Activated T-cell treated with anti-CD3 and anti-CD28 coated beads for 4 hours (primary cell): Measurements from ENCODE around the gene SH3BGRL2.
"Not testable (repeated sequence)": the region's sequence is repeated elsewhere in the genome, so short reads cannot be mapped to it uniquely, and the experiment has no call there.

Source experiments
- DNase-seq: peaks from one replicate; pipeline ENCODE4 v3.0.0-alpha.2; 2020

Gene SH3BGRL2

GRCh38 chr6:79614326-79615305 is 16.5 kb upstream of the SH3BGRL2 start:
- DNase-seq, result no peak

DNA sequence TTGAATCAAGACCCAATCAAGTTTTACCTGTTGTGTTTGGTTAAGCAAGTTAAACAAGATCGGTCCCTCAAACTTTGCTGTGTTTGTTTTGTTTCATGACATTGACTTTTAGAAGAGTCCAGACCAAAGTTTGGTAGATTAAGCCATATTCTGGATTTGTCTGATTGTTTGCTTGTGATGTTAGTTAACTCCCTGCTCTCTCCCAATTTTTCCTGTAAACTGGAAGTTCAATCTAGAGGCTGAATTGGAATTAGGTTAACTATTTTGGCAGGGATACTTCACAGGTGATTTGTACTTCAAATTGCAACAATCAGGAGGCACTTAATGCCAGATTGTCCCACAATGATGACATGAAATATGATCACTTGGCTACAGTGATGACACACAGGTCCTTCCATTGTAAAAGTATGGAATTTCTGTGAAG is 13.6 kb upstream of the SH3BGRL2 start:
- DNase-seq, result no peak

GRCh38 chr6:79618425-79618824 is 12.7 kb upstream of the SH3BGRL2 start:
- not testable (repeated sequence) for DNase-seq

GRCh38 chr6:79621579-79621978 is 9.6 kb upstream of the SH3BGRL2 start:
- no peak for DNase-seq

- DNase-seq, result no peak
Observed at GRCh38 chr6:79622364-79622763, 8.8 kb upstream of the SH3BGRL2 start.

GRCh38 chr6:79623106-79623505 is 8.0 kb upstream of the SH3BGRL2 start:
- DNase-seq, result no peak

DNA sequence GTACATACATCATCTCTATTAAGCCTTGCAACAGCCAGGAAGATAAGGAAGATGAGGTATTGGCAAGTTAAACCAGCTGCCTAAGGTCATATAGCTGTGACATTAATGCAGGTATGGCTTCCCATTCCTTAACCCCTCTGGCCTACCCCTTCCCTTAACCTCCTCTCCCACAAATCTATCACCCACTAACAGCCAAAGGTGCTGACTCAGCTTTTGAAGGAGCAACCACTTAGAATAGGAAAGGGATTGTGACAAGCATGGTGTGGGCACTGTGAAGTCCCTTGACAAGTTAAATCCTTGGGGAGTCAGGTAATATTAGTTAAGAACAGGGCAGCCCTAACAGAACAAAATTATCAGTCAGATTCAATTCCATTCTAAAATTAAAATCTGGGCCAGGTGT is 5.4 kb upstream of the SH3BGRL2 start:
- no peak for DNase-seq

- no peak for DNase-seq
Observed at GRCh38 chr6:79626811-79627210, 4.3 kb upstream of the SH3BGRL2 start.

- no peak for DNase-seq
Observed at GRCh38 chr6:79627422-79627821, 3.7 kb upstream of the SH3BGRL2 start.

GRCh38 chr6:79628466-79629288 is 2.5 kb upstream of the SH3BGRL2 start:
- no peak for DNase-seq

GRCh38 chr6:79630380-79630882 is 698 bp upstream of the SH3BGRL2 start:
- no peak for DNase-seq

- DNase-seq, result no peak
Observed at GRCh38 chr6:79631693-79632172, 604 bp downstream of the SH3BGRL2 start.

DNA sequence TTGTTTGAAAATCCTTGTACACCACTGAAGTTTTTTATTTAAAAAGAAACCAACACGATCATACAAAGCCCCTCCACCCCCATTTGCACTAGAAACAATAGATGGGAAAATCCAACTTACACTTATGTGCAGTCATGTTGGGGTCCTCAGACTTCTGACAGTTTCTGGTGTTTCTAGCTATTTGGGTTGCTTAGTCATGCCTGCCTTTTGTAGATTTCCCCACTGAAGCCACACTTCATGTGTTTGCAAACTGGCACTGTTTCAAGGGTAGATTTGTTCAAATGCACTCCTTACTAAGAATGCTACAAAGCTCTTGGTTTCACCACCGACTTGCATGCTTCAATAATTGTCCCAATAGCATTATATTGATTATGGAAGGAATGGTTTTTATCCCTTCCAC is 1.5 kb downstream of the SH3BGRL2 start:
- DNase-seq, result no peak

GRCh38 chr6:79634491-79635231 is 3.5 kb downstream of the SH3BGRL2 start:
- no peak for DNase-seq

GRCh38 chr6:79635232-79635543 is 4.1 kb downstream of the SH3BGRL2 start:
- no peak for DNase-seq

DNA sequence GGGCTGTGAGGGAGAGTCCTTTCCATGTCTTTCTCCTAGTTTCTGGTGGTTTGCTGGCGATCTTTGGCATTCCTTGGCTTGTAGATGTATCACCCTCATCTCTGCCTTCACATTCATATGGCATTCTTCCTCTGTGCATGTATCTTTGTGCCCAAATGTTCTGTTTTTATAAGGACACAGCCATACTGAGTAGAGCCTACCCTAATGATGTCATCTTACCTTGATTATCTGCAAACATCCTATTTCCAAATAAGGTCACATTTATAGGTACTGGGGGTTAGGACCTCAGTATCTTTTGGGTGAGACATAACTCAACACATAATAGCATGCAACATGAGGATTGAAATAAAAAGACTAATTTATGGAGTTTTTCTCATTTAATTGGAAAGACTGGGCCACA is 5.5 kb downstream of the SH3BGRL2 start:
- no peak for DNase-seq

DNA sequence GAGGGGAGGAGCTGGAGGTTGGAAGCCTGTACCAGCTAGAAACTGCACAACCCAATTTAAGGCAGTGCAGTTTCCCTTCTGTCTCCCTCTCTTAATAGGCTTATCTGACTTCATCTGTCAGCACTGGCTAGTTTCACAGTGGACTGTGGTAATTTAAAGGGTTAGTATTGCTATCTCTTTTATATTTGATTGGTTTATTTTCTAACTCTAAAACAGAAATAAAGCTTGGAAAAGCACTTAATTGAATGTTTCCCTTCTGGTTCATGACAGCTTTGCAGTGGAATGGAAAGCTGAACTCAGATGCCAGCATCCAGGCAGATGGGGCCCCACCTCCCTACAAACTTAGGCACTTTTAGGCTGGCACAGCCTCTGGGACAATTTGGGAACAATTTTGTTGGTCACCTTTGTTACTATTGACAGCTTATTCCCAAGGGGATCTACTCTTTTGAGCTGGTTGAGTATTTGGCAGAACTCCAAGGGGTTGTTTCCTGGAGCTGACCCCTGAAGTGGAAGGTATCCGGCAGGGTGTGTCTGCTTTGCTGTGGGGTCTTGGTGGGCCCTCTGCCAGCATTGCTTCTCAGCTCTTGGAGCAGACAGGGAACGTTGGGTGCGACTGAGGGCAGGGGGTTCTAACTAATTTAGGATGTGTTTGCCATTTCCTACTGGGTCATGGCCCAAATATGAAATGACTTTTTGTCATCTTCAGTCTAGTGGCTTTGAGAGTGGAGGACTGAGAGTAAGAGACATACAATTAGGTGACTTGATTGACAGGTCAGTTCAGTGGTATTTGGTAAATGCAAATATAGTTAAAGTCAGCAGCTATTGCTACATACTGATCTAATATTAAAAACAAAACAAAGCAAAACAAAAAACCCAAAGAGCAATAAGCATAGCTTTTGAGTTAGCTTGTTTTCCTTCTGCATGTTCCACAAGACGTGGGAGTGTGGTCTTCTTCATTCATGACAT is 9.3 kb downstream of the SH3BGRL2 start:
- no peak for DNase-seq

DNA sequence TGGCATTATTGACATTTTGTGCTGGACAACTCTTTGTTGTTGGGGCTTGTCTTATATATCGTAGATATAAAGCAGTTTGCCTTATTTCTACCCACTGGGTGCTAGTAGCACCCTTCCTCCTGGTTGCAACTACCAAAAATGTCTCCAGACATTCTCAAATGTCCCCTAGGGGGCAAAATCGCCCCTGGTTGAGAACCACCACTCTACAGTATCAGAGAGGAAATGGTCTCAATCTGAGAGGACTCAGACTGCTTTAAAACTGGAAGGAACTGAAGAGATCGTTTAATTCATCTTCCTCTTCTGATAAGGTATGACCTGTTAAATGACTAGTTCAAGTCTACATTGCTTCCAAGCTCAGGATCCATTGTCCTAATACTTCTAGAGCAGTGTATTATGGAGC is 14.9 kb downstream of the SH3BGRL2 start:
- no peak for DNase-seq

DNA sequence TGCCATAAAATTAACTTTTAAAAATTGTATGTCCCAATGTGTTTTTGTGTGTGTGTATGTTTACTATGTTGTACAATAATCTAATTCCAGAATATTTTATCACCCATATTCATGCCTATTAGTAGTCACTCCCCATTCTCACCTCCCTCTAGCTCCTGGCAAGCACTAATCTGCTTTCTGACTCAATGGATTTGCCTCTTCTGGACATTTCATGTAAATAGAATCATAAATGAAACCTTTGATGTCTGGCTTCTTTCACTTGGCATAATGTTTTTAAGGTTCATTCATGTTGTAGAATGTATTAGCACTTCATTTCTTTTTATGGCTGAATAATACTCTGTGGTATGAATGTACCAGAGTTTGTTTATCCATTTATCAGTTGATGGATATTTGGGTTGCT is 15.4 kb downstream of the SH3BGRL2 start:
- DNase-seq, result no peak

DNA sequence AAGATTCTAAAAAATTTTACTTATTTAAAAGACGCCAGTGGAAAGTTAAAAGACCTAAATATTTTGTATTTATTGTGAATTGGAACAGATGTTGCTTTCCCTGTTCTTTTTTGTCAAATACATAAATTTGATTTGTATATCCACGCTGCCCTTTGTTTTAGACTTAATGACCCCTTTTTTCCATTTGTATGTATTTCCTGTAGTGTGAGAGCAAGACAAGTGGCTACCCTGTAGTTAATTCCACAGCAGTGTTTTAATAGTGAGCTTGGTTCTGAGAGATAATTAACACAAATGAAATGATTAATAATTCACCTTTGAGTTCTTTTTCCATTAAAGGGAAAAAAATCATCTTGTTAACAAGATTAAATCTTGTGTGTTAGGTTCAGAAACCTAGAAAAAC is 16.6 kb downstream of the SH3BGRL2 start:
- no peak for DNase-seq

DNA sequence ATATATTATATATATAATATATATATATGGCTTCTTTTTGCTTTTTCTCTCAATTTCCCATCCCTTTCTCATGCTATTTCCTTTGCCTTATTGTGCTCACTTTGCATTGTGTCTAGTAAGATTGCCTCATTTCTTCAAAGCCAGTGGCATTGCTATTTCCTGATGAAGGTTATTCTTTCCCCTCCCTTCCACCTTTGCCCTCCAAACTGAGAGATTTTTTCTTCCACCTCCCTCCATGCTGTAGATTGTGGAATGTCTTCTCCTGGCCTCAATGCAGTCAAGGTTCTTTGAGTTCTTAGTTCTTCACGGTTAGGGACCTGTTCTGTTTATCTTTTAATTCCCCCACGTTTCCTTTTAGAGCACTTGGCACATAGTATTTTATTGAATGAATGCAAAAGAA is 17.2 kb downstream of the SH3BGRL2 start:
- no peak for DNase-seq

DNA sequence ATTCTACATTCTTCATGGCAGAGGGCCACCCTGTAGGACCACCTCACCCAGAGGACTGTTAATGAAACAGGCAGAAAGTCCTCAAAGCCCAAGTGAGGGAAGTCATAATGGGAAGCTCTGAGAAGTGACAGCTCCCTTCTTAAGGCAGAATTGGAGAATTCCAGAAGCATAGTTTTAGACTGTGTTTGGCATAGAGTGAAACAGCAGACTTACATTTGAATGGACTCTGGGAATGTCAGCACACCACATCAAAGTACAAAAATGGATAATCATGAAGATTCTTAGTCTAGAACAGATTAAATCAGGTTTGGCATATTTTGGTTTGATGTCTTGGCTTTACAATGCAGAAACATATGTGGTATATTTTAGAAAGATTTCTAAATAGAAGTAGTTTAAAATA is 17.9 kb downstream of the SH3BGRL2 start:
- DNase-seq, result no peak
